GM23248 (cell line): ENCODE results near the gene SUN1.

ENCODE experiments used
- EZH2 ChIP-seq: fragments of 200-600 bp; sonication (generic); IDR thresholded peaks from 2 replicates; pipeline ENCODE4 v1.6.1; 2018; ENCODE audit warnings: antibody characterized with exemption, mild to moderate bottlenecking; ENCODE audit not compliant: insufficient read depth, poor library complexity, severe bottlenecking
- EZH2phosphoT487 ChIP-seq: fragments of 200-600 bp; sonication (generic); IDR thresholded peaks from 2 replicates; pipeline ENCODE4 v1.6.1; 2018; ENCODE audit warnings: antibody characterized with exemption, moderate library complexity, mild to moderate bottlenecking, low read depth; ENCODE audit not compliant: insufficient read depth

- TF ChIP-seq EZH2 (no peak), EZH2phosphoT487 (no peak)
Measured at GRCh38 chr7:802500-803242, 29.6 kb upstream of the SUN1 start.
